Hindlimb muscle (tissue), 1 donor: Measurements from ENCODE around the gene NFATC3. TPM values are rescaled to one million over a fixed set of nuclear protein-coding genes. Genes with fewer than 3 reads are reported as not detected.

ENCODE experiments used
- DNase-seq: peaks from one replicate; pipeline ENCODE4 v3.0.0-alpha.2; 2013
- polyA plus RNA-seq: library from polyadenylated mRNA; unstranded; fragments of 120-200 nt; gene quantifications from one replicate; pipeline ENCODE4 v1.2.1, GENCODE V29; 2013; ENCODE audit not compliant: insufficient read length

The NFATC3 gene
- 30.2 TPM for polyA plus RNA-seq

DNA sequence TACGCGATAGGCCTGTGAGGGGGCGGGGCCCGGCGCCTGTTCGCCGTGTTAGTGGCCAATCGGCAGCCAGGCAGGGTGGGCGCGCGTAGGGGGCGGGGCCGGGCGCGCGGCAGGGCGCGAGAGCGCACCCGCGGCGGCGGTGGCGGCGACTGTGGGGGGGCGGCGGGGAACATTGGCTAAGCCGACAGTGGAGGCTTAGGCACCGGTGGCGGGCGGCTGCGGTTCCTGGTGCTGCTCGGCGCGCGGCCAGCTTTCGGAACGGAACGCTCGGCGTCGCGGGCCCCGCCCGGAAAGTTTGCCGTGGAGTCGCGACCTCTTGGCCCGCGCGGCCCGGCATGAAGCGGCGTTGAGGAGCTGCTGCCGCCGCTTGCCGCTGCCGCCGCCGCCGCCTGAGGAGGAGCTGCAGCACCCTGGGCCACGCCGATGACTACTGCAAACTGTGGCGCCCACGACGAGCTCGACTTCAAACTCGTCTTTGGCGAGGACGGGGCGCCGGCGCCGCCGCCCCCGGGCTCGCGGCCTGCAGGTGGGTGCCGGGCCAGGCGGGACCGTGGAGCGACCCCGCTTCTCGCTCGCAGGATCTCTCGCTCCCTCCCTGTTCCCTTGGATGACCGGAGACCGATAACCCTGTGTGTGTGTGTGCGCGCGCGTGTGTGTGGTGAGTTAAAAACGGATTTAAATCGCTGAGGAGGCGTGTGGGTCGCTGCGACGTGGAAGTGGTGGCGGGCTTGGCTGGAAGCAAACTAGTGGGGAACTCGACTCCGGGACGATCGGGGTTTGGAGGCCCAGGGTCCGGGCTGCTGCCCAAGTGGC is at the start of gene NFATC3:
TSS of gene NFATC3 (plus strand) at position 112 of the 813 bp plus-strand sequence. CDS start at position 424, 312 bp downstream.
- DNase-seq, result peak; percentile 98

DNA sequence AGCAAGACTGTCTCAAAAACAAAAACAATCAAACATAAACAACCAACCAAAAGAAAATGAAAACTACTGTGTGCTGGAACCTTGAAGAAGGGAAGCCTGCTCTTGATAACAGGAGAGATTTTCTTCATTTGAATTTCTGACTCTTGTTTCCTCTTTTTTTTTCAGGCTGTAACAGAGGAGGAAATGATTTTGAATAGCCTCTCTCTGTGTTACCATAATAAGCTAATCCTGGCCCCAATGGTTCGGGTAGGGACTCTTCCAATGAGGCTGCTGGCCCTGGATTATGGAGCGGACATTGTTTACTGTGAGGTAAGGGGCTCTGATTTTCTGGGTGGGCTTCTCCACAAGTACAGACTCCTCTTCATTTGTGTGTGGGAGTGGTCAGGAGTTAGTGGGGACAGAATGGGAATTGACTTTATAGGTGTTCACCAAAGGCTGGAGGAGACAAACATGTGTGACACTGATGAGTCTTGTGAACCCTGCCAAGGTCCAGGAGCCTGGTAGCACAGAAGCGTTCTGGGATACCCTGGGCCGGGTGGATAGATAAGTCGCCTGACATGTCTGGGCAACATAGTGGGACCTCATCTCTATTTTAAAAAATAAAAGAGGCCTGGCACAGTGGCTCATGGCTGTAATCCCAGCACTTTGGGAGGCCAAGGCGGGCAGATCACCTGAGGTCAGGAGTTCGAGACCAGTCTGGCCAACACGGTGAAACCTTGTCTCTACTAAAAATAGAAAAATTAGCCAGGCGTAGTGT is 47.2 kb upstream of the NFATC3 start:
- DNase-seq, result no peak

DNA sequence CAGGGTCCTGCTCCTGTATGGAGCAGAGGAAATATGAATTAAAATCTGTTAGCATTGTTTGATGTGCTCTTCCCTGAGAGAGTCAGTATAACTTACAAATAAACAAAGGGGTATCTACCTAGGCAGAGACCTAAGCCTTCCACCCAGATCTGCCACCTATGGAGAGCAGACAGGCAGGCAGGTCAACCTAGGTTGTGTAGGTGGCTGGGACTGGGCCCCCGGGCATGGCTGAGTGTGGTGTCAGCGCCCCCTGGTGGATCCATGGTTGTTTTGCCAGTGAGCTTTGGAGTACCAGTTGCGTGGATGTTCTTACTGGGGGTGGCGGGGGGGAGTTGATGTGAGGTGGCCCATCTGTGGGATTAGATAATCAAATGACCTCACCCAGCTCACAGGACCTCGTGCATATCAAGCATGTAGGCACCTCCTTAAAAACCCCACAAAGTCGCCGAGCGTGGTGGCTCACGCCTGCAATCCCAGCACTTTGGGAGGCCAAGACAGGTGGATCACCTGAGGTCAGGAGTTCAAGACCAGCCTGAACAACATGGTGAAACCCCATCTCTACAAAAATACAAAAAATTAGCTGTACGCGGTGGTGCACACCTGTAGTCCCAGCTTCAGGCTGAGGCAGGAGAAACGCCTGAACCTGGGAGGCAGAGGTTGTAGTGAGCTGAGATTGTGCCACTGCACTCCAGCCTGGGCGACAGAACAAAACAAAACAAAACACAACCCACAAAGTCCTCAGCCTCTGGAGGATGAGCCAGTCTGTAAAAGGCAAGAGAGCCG is 44.5 kb upstream of the NFATC3 start:
- peak; percentile 44 for DNase-seq

- no peak for DNase-seq
Observed at GRCh38 chr16:68041783-68042182, 43.4 kb upstream of the NFATC3 start.

DNA sequence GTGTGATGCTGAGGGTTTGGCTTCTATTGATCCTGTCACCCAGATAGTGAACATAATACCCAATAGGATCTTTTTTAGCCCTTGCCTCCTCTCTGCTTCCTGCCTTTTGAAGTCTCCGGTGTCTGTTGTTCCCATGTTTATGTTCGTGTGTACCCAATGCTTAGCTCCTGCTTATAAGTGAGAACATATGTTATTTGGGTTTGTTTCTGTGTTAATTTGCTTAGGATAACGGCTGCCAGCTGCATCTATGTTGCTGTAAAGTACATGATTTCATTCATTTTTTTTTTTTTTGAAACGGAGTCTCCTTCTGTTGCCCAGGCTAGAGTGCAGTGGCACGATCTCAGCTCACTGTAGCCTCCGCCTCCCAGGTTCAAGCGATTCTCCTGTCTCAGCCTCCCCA is 39.1 kb upstream of the NFATC3 start:
- no peak for DNase-seq

DNA sequence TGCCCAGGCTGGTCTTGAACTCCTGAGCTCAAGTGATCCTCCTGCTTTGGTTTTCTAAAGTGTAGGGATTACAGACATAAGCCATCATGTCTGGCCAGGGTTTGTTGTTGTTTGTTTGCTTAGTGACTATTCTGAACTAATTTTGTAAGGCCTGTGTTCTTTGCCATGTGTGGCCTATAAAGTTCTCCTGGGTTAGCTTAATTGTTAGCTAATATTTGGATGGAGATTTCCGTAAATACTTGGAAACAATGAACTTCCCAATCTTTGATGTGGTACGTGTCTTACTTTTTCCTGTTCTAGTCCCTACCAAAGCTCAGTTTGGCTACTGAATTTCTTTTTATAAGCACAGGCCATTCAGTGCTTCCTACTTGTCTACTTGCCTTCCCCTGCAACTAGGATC is 37.2 kb upstream of the NFATC3 start:
- DNase-seq, result no peak

- DNase-seq, result no peak
Observed at GRCh38 chr16:68049449-68049848, 35.7 kb upstream of the NFATC3 start.

- DNase-seq, result no peak
Observed at GRCh38 chr16:68055395-68055794, 29.8 kb upstream of the NFATC3 start.

- no peak for DNase-seq
Observed at GRCh38 chr16:68059804-68060203, 25.4 kb upstream of the NFATC3 start.

DNA sequence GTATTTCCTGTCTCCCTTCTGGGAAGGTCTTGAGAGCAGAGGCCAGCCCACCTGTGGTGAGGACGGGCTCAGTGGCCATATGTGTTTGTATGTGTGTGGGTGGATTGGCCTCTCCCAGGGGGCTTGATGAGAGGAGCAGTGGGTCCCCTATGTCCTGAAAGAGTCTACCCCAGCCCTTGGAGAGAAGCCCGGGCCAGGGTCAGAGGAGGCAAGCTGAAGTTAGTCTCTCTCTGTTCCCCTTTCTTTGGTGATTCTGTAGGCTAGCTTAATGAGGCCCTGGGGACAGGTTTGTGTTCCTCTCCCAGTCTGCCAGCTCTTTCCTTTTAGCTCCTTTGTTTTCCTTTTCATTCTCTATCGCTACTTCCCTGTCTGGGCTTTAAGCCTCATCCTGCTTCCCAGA is 23.8 kb upstream of the NFATC3 start:
- no peak for DNase-seq

GRCh38 chr16:68062910-68063393 is 22.2 kb upstream of the NFATC3 start:
- no peak for DNase-seq

DNA sequence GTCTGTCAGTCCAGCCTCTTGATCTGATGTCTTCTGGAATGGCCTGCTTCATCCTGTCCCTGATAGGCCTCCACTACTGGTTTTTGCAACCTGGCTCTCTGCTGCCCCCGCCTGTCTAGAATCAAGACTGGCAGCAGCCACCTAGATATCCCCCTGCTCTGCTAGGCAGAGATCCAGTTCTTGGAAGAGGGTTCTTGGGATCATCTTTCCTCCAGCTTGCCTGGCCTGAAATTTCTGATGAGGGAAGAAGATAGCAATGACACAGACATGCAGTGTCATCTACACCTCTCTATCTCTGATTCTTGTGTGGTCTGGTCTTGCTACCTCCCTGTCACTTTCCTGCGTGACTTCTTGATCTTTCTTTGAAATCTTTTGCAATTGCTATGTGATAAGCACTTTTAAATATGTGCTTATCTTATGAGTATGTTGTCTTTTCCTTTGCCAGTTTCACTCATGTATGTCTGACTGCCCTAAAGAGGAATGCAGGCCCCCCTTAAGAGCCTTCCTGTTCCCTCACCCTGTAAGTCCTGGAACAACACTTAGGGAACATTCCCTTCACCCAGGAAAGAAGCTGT is 20.3 kb upstream of the NFATC3 start:
- DNase-seq, result peak; percentile 40

- no peak for DNase-seq
Observed at GRCh38 chr16:68065716-68066305, 19.4 kb upstream of the NFATC3 start.

GRCh38 chr16:68066763-68067162 is 18.4 kb upstream of the NFATC3 start:
- no peak for DNase-seq

DNA sequence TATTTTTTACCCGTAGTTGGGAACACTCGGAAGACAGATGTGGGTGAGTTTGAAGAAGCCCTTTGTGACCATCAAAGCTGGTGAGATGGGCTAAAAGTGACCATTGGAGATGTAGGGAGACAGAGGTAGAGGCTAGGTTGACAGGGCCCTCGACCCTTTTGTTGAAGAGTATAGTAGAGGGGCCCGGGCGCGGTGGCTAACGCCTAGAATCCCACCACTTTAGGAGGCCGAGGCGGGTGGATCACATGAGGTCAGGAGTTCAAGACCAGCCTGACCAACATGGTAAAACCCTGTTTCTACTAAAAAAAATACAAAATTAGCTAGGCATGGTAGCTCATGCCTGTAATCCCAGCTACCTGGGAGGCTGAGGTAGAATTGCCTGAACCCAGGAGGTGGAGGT is 16.2 kb upstream of the NFATC3 start:
- DNase-seq, result no peak

- peak; percentile 44 for DNase-seq
Observed at GRCh38 chr16:68069511-68070248, 15.5 kb upstream of the NFATC3 start.

DNA sequence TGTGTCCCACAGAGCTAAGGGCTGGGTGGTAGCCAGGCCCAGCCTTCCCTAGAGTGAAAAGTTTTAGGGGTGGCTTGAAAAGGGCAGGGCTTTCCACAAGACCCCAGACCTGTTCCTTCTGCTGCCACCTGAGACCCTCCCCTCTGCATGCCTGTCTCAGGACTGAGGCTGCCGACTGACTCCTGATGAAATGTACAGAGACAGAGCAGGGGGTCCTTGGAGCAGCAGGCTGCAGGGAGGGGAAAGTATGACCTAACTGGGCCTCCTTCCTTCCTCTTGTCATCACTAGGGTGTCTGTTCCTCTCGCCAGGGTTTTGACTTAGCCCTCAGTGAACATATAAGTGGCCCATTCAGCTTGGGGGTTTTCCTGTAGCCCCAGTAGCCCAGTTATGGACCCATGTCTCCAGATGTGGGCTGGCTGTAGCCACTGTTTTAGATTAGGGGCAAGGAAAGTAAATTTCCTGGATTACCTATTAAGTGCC is 14.9 kb upstream of the NFATC3 start:
- DNase-seq, result no peak

- no peak for DNase-seq
Observed at GRCh38 chr16:68070806-68071517, 14.2 kb upstream of the NFATC3 start.

- no peak for DNase-seq
Observed at GRCh38 chr16:68071518-68071901, 13.7 kb upstream of the NFATC3 start.

- DNase-seq, result no peak
Observed at GRCh38 chr16:68072038-68072695, 13.0 kb upstream of the NFATC3 start.
